Esophagus muscularis mucosa (tissue), 4 donors: ENCODE measurements around the gene FGF14. TPM values are rescaled to one million over a fixed set of nuclear protein-coding genes. Genes with fewer than 3 reads are reported as not detected.

Experiments
- DNase-seq: peaks from one replicate; pipeline ENCODE4 v3.0.0-alpha.2; 2017; ENCODE audit errors: extremely low spot score
- H3K27ac ChIP-seq, 4 donors: fragments of 200-600 bp; sonication (generic); replicated peaks in 1 of 4; 1 replicate in 3 of 4; 2 replicates in 1 of 4; pipeline ENCODE4 v1.5.1; 2016 to 2019; ENCODE audit warnings: mild to moderate bottlenecking in 1 of 4
- H3K27me3 ChIP-seq, 4 donors: fragments of 200-600 bp; sonication (generic); one replicate each; pipeline versions ENCODE4 v1.5.1 to v1.6.0; 2016 to 2019
- H3K36me3 ChIP-seq, 4 donors: fragments of 200-600 bp; sonication (generic); one replicate each; pipeline ENCODE4 v1.5.1; 2016 to 2019
- H3K4me1 ChIP-seq, 4 donors: fragments of 200-600 bp; sonication (generic); one replicate each; pipeline ENCODE4 v1.5.1; 2016 to 2019
- H3K4me3 ChIP-seq, 4 donors: fragments of 200-600 bp; sonication (generic); 1 replicate in 2 of 4; 2 replicates in 2 of 4; pipeline ENCODE4 v1.5.1; 2016 to 2019; ENCODE audit warnings: mild to moderate bottlenecking in 4 of 4, moderate library complexity in 1 of 4
- H3K9me3 ChIP-seq, 4 donors: fragments of 200-600 bp; sonication (generic); 1 replicate in 3 of 4; 2 replicates in 1 of 4; pipeline ENCODE4 v1.5.1; 2016 to 2019
- CTCF ChIP-seq, 3 experiments: fragments of 200-600 bp in 2 of 3; fragments of 450-650 bp in 1 of 3; sonication (generic) in 2 of 3; IDR thresholded peaks; one replicate each; pipeline ENCODE4 v1.5.1; 2017 to 2019; ENCODE audit warnings: antibody characterized with exemption in 3 of 3, mild to moderate bottlenecking in 2 of 3, moderate library complexity in 1 of 3
- EP300 ChIP-seq: sonication (generic); formaldehyde crosslinking; IDR thresholded peaks from one replicate; pipeline ENCODE4 v1.6.1; 2017; ENCODE audit warnings: antibody characterized with exemption
- POLR2A ChIP-seq: fragments of 450-650 bp; IDR thresholded peaks from one replicate; pipeline ENCODE4 v1.6.1; 2017; ENCODE audit warnings: antibody characterized with exemption, moderate library complexity, mild to moderate bottlenecking, low read depth
- POLR2AphosphoS5 ChIP-seq, 2 donors: sonication (generic); formaldehyde crosslinking; IDR thresholded peaks; one replicate each; pipeline ENCODE4 v1.6.1; 2017; ENCODE audit warnings: antibody characterized with exemption in 2 of 2
- WGBS: methylation state at CpG from one replicate; pipeline ENCODE4 v1.1.5; 2018; 5-methylcytosine and 5-hydroxymethylcytosine counted together
- intact Hi-C: fragments of 100-400 bp; cut with DNase I; formaldehyde crosslinking; loops from one replicate; pipeline ENCODE4 v1.15.1; 2023
- total RNA-seq, 4 donors: library from RNA; depleted of rRNA; stranded (reverse); fragments of >200 nt; gene quantifications; one replicate each; pipeline versions ENCODE4 v1.1.0 to v1.2.1, GENCODE V29; 2016

The FGF14 gene
- total RNA-seq, 4 donors from 2014 or later = 0.33 to 2.1 (median 0.87) TPM

GRCh38 chr13:102327119-102327617, 74.7 kb downstream of the FGF14 start:
- TF ChIP-seq CTCF (IDR thresholded peaks at IDR 0.05) = no peak
- DNase-seq = no peak
- intact Hi-C loops = no loop called here
- Histone ChIP-seq H3K9me3 (no peaks in the 10 kb centered on the region), H3K4me1 (peaks cover 0 to 16% (median 10%) of the 10 kb centered on the region in 4 donors), H3K27ac (no peak overlapping the region), H3K36me3 (no peaks in the 10 kb centered on the region), H3K4me3 (no peak overlapping the region), H3K27me3 (no peaks in the 10 kb centered on the region)
- WGBS = 46% methylated on average over 3 of the region's 3 CpGs

GRCh38 chr13:102326381-102327118, 75.3 kb downstream of the FGF14 start:
- DNase-seq = no peak
- TF ChIP-seq EP300 = no peak
- no peak for TF ChIP-seq POLR2A
- TF ChIP-seq CTCF (IDR thresholded peaks at IDR 0.05) = no peak
- TF ChIP-seq POLR2AphosphoS5 (IDR thresholded peaks at IDR 0.05) = no peak
- Histone ChIP-seq H3K4me3 (no peak overlapping the region), H3K4me1 (peaks cover 0 to 16% (median 10%) of the 10 kb centered on the region in 4 donors), H3K27me3 (no peaks in the 10 kb centered on the region), H3K36me3 (no peaks in the 10 kb centered on the region), H3K27ac (no peak overlapping the region), H3K9me3 (no peaks in the 10 kb centered on the region)
- intact Hi-C loops = no loop called here
- 47% methylated on average over 2 of the region's 2 CpGs for WGBS

GRCh38 chr13:102325321-102325720, 76.5 kb downstream of the FGF14 start:
- TF ChIP-seq CTCF (IDR thresholded peaks at IDR 0.05) (no peak), EP300 (no peak), POLR2AphosphoS5 (IDR thresholded peaks at IDR 0.05) (no peak), POLR2A (no peak)
- DNase-seq = no peak
- no peak overlapping the region for H3K27ac ChIP-seq
- WGBS = 74% methylated on average over 5 of the region's 5 CpGs
- no peaks in the 10 kb centered on the region for H3K36me3 ChIP-seq
- no peak overlapping the region for H3K4me3 ChIP-seq
- H3K4me1 ChIP-seq = peaks cover 0 to 16% (median 10%) of the 10 kb centered on the region in 4 donors
- no peaks in the 10 kb centered on the region for H3K27me3 ChIP-seq
- intact Hi-C loops = no loop called here
- no peaks in the 10 kb centered on the region for H3K9me3 ChIP-seq

- no peaks in the 10 kb centered on the region for H3K27me3 ChIP-seq
- H3K4me3 ChIP-seq = no peak overlapping the region
- WGBS = 78% methylated on average over 1 of the region's 1 CpG
- no peak for DNase-seq
- H3K27ac ChIP-seq = no peak overlapping the region
- TF ChIP-seq EP300 (no peak), CTCF (IDR thresholded peaks at IDR 0.05) (no peak), POLR2AphosphoS5 (IDR thresholded peaks at IDR 0.05) (no peak), POLR2A (no peak)
- no peaks in the 10 kb centered on the region for H3K9me3 ChIP-seq
- no peaks in the 10 kb centered on the region for H3K36me3 ChIP-seq
- peaks cover 0 to 25% (median 18%) of the 10 kb centered on the region in 4 donors for H3K4me1 ChIP-seq
- intact Hi-C loops = no loop called here
Measured at GRCh38 chr13:102323505-102323904, 78.3 kb downstream of the FGF14 start.

- TF ChIP-seq POLR2AphosphoS5 (IDR thresholded peaks at IDR 0.05) (no peak), EP300 (no peak), POLR2A (no peak), CTCF (IDR thresholded peaks at IDR 0.05) (no peak)
- Histone ChIP-seq H3K36me3 (no peaks in the 10 kb centered on the region), H3K27ac (no peak overlapping the region), H3K4me1 (peaks cover 4 to 30% (median 22%) of the 10 kb centered on the region in 4 donors), H3K9me3 (no peaks in the 10 kb centered on the region), H3K27me3 (no peaks in the 10 kb centered on the region), H3K4me3 (no peak overlapping the region)
- WGBS = 100% methylated on average over 1 of the region's 1 CpG
- intact Hi-C loops = no loop called here
- DNase-seq = no peak
Measured at GRCh38 chr13:102323012-102323411, 78.8 kb downstream of the FGF14 start.
